ENCODE results near the gene ZDHHC5.

ZDHHC5 gene

DNA sequence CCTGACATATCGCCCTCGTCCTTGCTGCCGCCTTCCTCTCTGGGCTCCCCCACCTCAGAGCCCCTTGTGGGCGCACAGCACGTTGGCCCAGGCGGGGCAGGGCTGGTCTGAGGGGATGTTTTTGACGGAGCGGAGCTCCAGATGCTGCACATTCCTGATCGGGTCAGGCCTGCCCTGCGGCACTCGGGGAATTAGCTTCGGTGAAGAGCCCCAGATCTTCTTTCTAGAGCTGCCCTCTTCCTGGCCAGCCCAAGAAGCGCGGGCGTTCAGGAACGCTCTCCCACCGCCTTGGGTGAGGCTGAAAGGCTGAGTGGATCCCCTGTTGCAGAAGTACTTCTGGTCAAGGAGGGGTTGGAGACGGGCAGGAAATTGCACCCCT, 30.3 kb upstream of the ZDHHC5 start:
- H3K4me1 ChIP-seq (ENCODE audit: insufficient read depth, low read length, poor library complexity, severe bottlenecking), result peaks cover 43% of the 10 kb centered on the region
- H3K27me3 ChIP-seq (ENCODE audit: insufficient read depth, low read length, poor library complexity, severe bottlenecking), result no peaks in the 10 kb centered on the region
- no peaks in the 10 kb centered on the region for H3K9me3 ChIP-seq (ENCODE audit: insufficient read depth, low read depth, low read length)
- peak overlapping the region; percentile 83 for H2AFZ ChIP-seq (ENCODE audit: low read length)
- H3K4me3 ChIP-seq (ENCODE audit: low read length, poor library complexity, severe bottlenecking), result peak overlapping the region; percentile 97
- no peaks in the 10 kb centered on the region for H3F3A ChIP-seq (ENCODE audit: low read depth)
- peak overlapping the region; percentile 91 for H3K9ac ChIP-seq (ENCODE audit: low read depth, low read length, poor library complexity, severe bottlenecking)
- H3K79me2 ChIP-seq (ENCODE audit: insufficient read depth, low read length), result peaks cover 37% of the 10 kb centered on the region
- peak overlapping the region; percentile 98 for H3K4me2 ChIP-seq (ENCODE audit: low read depth, low read length, poor library complexity, severe bottlenecking)
- no peaks in the 10 kb centered on the region for H3K9me2 ChIP-seq (replicated peaks; ENCODE audit: low read depth, low read length)
- H4K20me1 ChIP-seq (ENCODE audit: insufficient read depth, low read length, poor library complexity, severe bottlenecking), result no peaks in the 10 kb centered on the region
- TF ChIP-seq, protein P1, sequence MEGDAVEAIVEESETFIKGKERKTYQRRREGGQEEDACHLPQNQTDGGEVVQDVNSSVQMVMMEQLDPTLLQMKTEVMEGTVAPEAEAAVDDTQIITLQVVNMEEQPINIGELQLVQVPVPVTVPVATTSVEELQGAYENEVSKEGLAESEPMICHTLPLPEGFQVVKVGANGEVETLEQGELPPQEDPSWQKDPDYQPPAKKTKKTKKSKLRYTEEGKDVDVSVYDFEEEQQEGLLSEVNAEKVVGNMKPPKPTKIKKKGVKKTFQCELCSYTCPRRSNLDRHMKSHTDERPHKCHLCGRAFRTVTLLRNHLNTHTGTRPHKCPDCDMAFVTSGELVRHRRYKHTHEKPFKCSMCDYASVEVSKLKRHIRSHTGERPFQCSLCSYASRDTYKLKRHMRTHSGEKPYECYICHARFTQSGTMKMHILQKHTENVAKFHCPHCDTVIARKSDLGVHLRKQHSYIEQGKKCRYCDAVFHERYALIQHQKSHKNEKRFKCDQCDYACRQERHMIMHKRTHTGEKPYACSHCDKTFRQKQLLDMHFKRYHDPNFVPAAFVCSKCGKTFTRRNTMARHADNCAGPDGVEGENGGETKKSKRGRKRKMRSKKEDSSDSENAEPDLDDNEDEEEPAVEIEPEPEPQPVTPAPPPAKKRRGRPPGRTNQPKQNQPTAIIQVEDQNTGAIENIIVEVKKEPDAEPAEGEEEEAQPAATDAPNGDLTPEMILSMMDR (conservative IDR thresholded peaks at IDR 0.05; ENCODE audit: low read length), result no peak
- TF ChIP-seq EZH2phosphoT487 (IDR thresholded peaks at IDR 0.05; ENCODE audit: borderline replicate concordance), result no peak
- no peaks in the 10 kb centered on the region for H3K36me3 ChIP-seq (ENCODE audit: insufficient read depth, low read length)

DNA sequence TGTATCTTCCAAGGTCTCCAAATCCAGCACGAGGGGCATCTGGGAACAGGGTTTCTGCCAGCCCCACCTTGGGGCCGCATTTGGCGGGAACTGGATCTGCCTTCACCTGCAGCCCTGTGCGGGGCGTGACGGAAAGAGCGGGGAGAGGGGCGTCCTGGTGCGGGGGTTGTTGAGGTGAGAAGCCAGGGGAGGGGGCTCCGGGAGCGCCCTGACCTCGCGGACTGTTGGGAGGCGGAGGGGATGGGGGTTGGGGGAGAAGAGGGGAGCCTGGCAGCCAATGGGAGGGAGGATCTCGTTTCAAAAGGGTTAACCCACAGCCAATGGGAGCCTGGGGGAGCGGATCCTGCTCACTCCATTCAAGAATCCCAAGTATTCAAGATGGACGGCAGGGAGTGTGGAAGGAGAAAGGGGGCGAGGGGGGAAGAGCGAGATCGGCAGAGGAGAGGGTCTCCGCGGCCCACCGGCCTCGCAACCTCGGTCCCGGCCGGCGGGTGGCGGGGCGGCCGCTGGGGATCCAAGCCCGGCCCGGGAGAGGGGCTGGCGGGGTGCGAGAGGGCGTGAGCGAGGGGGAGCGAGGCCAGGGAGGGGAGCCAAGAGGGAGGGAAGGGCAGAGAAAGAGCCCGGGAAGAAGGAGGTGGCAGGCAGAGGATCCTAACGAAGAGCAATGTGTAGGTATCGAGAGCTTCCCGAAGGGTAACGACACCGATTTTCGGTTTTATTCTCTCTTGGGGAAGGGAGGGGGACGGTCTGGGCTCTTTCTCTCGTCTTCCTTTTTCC, 29.7 kb upstream of the ZDHHC5 start:
- Histone ChIP-seq H2AFZ (ENCODE audit: low read length) (peak overlapping the region; percentile 83), H3K36me3 (ENCODE audit: insufficient read depth, low read length) (no peaks in the 10 kb centered on the region), H3K79me2 (ENCODE audit: insufficient read depth, low read length) (peaks cover 37% of the 10 kb centered on the region), H3F3A (ENCODE audit: low read depth) (no peaks in the 10 kb centered on the region), H3K9me2 (replicated peaks; ENCODE audit: low read depth, low read length) (no peaks in the 10 kb centered on the region), H3K4me2 (ENCODE audit: low read depth, low read length, poor library complexity, severe bottlenecking) (peak overlapping the region; percentile 98), H3K4me1 (ENCODE audit: insufficient read depth, low read length, poor library complexity, severe bottlenecking) (peaks cover 43% of the 10 kb centered on the region), H3K27me3 (ENCODE audit: insufficient read depth, low read length, poor library complexity, severe bottlenecking) (no peaks in the 10 kb centered on the region), H3K9me3 (ENCODE audit: insufficient read depth, low read depth, low read length) (no peaks in the 10 kb centered on the region), H4K20me1 (ENCODE audit: insufficient read depth, low read length, poor library complexity, severe bottlenecking) (no peaks in the 10 kb centered on the region), H3K9ac (ENCODE audit: low read depth, low read length, poor library complexity, severe bottlenecking) (peak overlapping the region; percentile 91), H3K4me3 (ENCODE audit: low read length, poor library complexity, severe bottlenecking) (peak overlapping the region; percentile 97)
- no peak for TF ChIP-seq EZH2phosphoT487 (IDR thresholded peaks at IDR 0.05; ENCODE audit: borderline replicate concordance)
- TF ChIP-seq, protein P1 (conservative IDR thresholded peaks at IDR 0.05; ENCODE audit: low read length), result no peak

DNA sequence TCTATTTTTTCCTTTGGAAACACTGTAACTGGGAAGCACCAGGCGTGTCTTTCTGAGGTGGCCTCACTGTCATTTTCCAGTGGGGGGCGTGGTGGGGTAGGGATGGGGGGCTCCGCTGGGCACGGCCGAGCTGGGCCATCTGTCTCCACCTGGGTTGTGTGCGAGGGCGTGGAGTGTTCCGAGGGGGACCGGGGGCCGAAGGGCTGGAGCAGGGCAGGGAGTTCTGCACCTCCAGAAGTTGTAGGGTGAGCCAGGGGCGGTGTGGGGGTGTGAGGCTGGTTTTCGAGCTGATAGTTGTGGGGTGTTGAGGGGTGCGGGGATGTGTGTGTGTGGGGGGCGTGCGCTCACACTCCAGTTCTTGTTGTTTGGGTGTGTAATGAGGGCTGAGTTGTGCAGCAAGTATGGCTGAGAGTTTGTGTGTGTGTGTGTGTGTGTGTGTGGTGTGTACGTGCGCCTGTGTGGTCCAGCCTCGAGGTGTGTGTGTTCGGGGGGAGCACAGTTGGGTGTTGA, 29.0 kb upstream of the ZDHHC5 start:
- H3K9ac ChIP-seq (ENCODE audit: low read depth, low read length, poor library complexity, severe bottlenecking), result peak overlapping the region; percentile 91
- no peaks in the 10 kb centered on the region for H4K20me1 ChIP-seq (ENCODE audit: insufficient read depth, low read length, poor library complexity, severe bottlenecking)
- peak overlapping the region; percentile 83; the same call in 1 of the 2 replicates for H2AFZ ChIP-seq (ENCODE audit: low read length)
- peak overlapping the region; percentile 97 for H3K4me3 ChIP-seq (ENCODE audit: low read length, poor library complexity, severe bottlenecking)
- peaks cover 37% of the 10 kb centered on the region for H3K79me2 ChIP-seq (ENCODE audit: insufficient read depth, low read length)
- no peaks in the 10 kb centered on the region for H3K27me3 ChIP-seq (ENCODE audit: insufficient read depth, low read length, poor library complexity, severe bottlenecking)
- no peaks in the 10 kb centered on the region for H3F3A ChIP-seq (ENCODE audit: low read depth)
- H3K4me2 ChIP-seq (ENCODE audit: low read depth, low read length, poor library complexity, severe bottlenecking), result peak overlapping the region; percentile 98
- H3K36me3 ChIP-seq (ENCODE audit: insufficient read depth, low read length), result no peaks in the 10 kb centered on the region
- H3K9me3 ChIP-seq (ENCODE audit: insufficient read depth, low read depth, low read length), result no peaks in the 10 kb centered on the region
- no peaks in the 10 kb centered on the region for H3K9me2 ChIP-seq (replicated peaks; ENCODE audit: low read depth, low read length)
- peaks cover 49% of the 10 kb centered on the region for H3K4me1 ChIP-seq (ENCODE audit: insufficient read depth, low read length, poor library complexity, severe bottlenecking)
- TF ChIP-seq, protein P1 (conservative IDR thresholded peaks at IDR 0.05; ENCODE audit: low read length), result peak; percentile 39
- no peak for TF ChIP-seq EZH2phosphoT487 (IDR thresholded peaks at IDR 0.05; ENCODE audit: borderline replicate concordance)
